ENCODE data around the gene GABPA. TPM values are rescaled to one million over a fixed set of nuclear protein-coding genes. Genes with fewer than 3 reads are reported as not detected.

Gene GABPA
- total and polyA plus RNA-seq, 2 donors from 2014 or later = 6.1 to 22.5 TPM

GRCh38 chr21:25807191-25807590 is 72.4 kb downstream of the GABPA start:
- no peaks in the 10 kb centered on the region for H3K4me1 ChIP-seq (ENCODE audit: control insufficient read depth in 2 of 3, insufficient read depth in 2 of 3, low read depth in 1 of 3, low read length in 3 of 3)
- no peak for TF ChIP-seq CTCF (IDR thresholded peaks at IDR 0.05; ENCODE audit: borderline replicate concordance, extremely low read depth, insufficient read depth)
- H3K27ac ChIP-seq (ENCODE audit: low read depth in 2 of 2, low read length in 2 of 2) = no peak overlapping the region
- H3K27me3 ChIP-seq (ENCODE audit: control insufficient read depth, insufficient read depth, low read length) = no peaks in the 10 kb centered on the region
- H3K4me3 ChIP-seq (ENCODE audit: low read length in 3 of 3) = no peak overlapping the region
- no peaks in the 10 kb centered on the region for H3K36me3 ChIP-seq (ENCODE audit: control insufficient read depth in 2 of 3, insufficient read depth in 3 of 3, low read length in 3 of 3)
- DNase-seq (peak in 3 of 5 donors; percentile 17 to 64 (median 47)), FAIRE-seq (no peak)
- intact Hi-C loops (cut with DNase I) = no loop called here
- no peak overlapping the region for H3K9ac ChIP-seq (ENCODE audit: low read length in 3 of 3)
- H3K9me3 ChIP-seq (ENCODE audit: control insufficient read depth in 2 of 3, insufficient read depth in 1 of 3, low read length in 3 of 3) = no peaks in the 10 kb centered on the region

- no peak for FAIRE-seq
- Histone ChIP-seq H3K4me3 (ENCODE audit: low read length in 3 of 3) (no peak overlapping the region), H3K27ac (ENCODE audit: low read depth in 2 of 2, low read length in 2 of 2) (no peak overlapping the region), H3K4me1 (ENCODE audit: control insufficient read depth in 2 of 3, insufficient read depth in 2 of 3, low read depth in 1 of 3, low read length in 3 of 3) (no peaks in the 10 kb centered on the region), H3K36me3 (ENCODE audit: control insufficient read depth in 2 of 3, insufficient read depth in 3 of 3, low read length in 3 of 3) (no peaks in the 10 kb centered on the region), H3K27me3 (ENCODE audit: control insufficient read depth, insufficient read depth, low read length) (no peaks in the 10 kb centered on the region), H3K9ac (ENCODE audit: low read length in 3 of 3) (no peak overlapping the region), H3K9me3 (ENCODE audit: control insufficient read depth in 2 of 3, insufficient read depth in 1 of 3, low read length in 3 of 3) (no peaks in the 10 kb centered on the region)
- no peak for TF ChIP-seq CTCF (IDR thresholded peaks at IDR 0.05; ENCODE audit: borderline replicate concordance, extremely low read depth, insufficient read depth)
- DNase-seq = no peak
- intact Hi-C loops (cut with DNase I) = no loop called here
Observed at GRCh38 chr21:25809013-25809412, 74.2 kb downstream of the GABPA start.

GRCh38 chr21:25811186-25811585 is 76.4 kb downstream of the GABPA start:
- intact Hi-C loops (cut with DNase I) = no loop called here
- Histone ChIP-seq H3K9ac (ENCODE audit: low read length in 3 of 3) (no peak overlapping the region), H3K27ac (ENCODE audit: low read depth in 2 of 2, low read length in 2 of 2) (no peak overlapping the region), H3K9me3 (ENCODE audit: control insufficient read depth in 2 of 3, insufficient read depth in 1 of 3, low read length in 3 of 3) (no peaks in the 10 kb centered on the region), H3K36me3 (ENCODE audit: control insufficient read depth in 2 of 3, insufficient read depth in 3 of 3, low read length in 3 of 3) (no peaks in the 10 kb centered on the region), H3K4me1 (ENCODE audit: control insufficient read depth in 2 of 3, insufficient read depth in 2 of 3, low read depth in 1 of 3, low read length in 3 of 3) (no peaks in the 10 kb centered on the region), H3K4me3 (ENCODE audit: low read length in 3 of 3) (no peak overlapping the region), H3K27me3 (ENCODE audit: control insufficient read depth, insufficient read depth, low read length) (no peaks in the 10 kb centered on the region)
- no peak for TF ChIP-seq CTCF (IDR thresholded peaks at IDR 0.05; ENCODE audit: borderline replicate concordance, extremely low read depth, insufficient read depth)
- FAIRE-seq = no peak
- DNase-seq = no peak

- DNase-seq = no peak
- no peaks in the 10 kb centered on the region for H3K9me3 ChIP-seq (ENCODE audit: control insufficient read depth in 2 of 3, insufficient read depth in 1 of 3, low read length in 3 of 3)
- no peak overlapping the region for H3K27ac ChIP-seq (ENCODE audit: low read depth in 2 of 2, low read length in 2 of 2)
- FAIRE-seq = no peak
- no peak overlapping the region for H3K4me3 ChIP-seq (ENCODE audit: low read length in 3 of 3)
- H3K9ac ChIP-seq (ENCODE audit: low read length in 3 of 3) = no peak overlapping the region
- H3K36me3 ChIP-seq (ENCODE audit: control insufficient read depth in 2 of 3, insufficient read depth in 3 of 3, low read length in 3 of 3) = no peaks in the 10 kb centered on the region
- TF ChIP-seq CTCF (IDR thresholded peaks at IDR 0.05; ENCODE audit: borderline replicate concordance, extremely low read depth, insufficient read depth) = no peak
- intact Hi-C loops (cut with DNase I) = no loop called here
- H3K4me1 ChIP-seq (ENCODE audit: control insufficient read depth in 2 of 3, insufficient read depth in 2 of 3, low read depth in 1 of 3, low read length in 3 of 3) = no peaks in the 10 kb centered on the region
- H3K27me3 ChIP-seq (ENCODE audit: control insufficient read depth, insufficient read depth, low read length) = no peaks in the 10 kb centered on the region
Observed at GRCh38 chr21:25813917-25814316, 79.1 kb downstream of the GABPA start.

Data from kidney (tissue), 14 donors.